Neural crest cell (in vitro differentiated cells): Measurements from ENCODE around the gene EIF2AK2. TPM values are rescaled to one million over a fixed set of nuclear protein-coding genes. Genes with fewer than 3 reads are reported as not detected.

Source experiments
- DNase-seq: peaks from one replicate; pipeline ENCODE4 v3.0.0; 2021; ENCODE audit warnings: low read depth, mixed read lengths, low spot score
- H3K27ac Mint-ChIP-seq: one replicate; pipeline ENCODE4 v1.8.0; 2021; ENCODE audit warnings: mild to moderate bottlenecking, mixed read lengths; ENCODE audit not compliant: unreplicated experiment
- H3K27me3 Mint-ChIP-seq: 2 replicates; pipeline ENCODE4 v1.8.0; 2021; ENCODE audit warnings: low read depth, mild to moderate bottlenecking, mixed read lengths
- H3K36me3 Mint-ChIP-seq: 2 replicates; pipeline ENCODE4 v1.8.0; 2021; ENCODE audit warnings: low read depth, mild to moderate bottlenecking, mixed read lengths
- H3K4me1 Mint-ChIP-seq: 2 replicates; pipeline ENCODE4 v1.8.0; 2021; ENCODE audit warnings: mixed read lengths
- H3K4me3 Mint-ChIP-seq: one replicate; pipeline ENCODE4 v1.8.0; 2021; ENCODE audit warnings: mild to moderate bottlenecking, mixed read lengths
- H3K9me3 Mint-ChIP-seq: 2 replicates; pipeline ENCODE4 v1.8.0; 2021; ENCODE audit warnings: mixed read lengths
- total RNA-seq: library from RNA; stranded (reverse); gene quantifications from 2 replicates; pipeline ENCODE4 v1.2.1, GENCODE V29; 2021
- TF ChIP-seq, protein P1 (sequence below): fragments of 200-600 bp; sonication (generic); conservative IDR thresholded peaks from 2 replicates; pipeline ENCODE4 v1.5.0; 2021; ENCODE audit warnings: antibody characterized with exemption, mild to moderate bottlenecking

Gene EIF2AK2
- total RNA-seq, 1 donor from 2014 or later = 34.1 TPM

- no peak overlapping the region for H3K27ac Mint-ChIP-seq
- DNase-seq = no peak
- H3K27me3 Mint-ChIP-seq = no peaks in the 10 kb centered on the region
- H3K9me3 Mint-ChIP-seq = peaks cover 7% of the 10 kb centered on the region
- peaks cover 23% of the 10 kb centered on the region for H3K36me3 Mint-ChIP-seq
- H3K4me3 Mint-ChIP-seq = no peak overlapping the region
- TF ChIP-seq, protein P1, sequence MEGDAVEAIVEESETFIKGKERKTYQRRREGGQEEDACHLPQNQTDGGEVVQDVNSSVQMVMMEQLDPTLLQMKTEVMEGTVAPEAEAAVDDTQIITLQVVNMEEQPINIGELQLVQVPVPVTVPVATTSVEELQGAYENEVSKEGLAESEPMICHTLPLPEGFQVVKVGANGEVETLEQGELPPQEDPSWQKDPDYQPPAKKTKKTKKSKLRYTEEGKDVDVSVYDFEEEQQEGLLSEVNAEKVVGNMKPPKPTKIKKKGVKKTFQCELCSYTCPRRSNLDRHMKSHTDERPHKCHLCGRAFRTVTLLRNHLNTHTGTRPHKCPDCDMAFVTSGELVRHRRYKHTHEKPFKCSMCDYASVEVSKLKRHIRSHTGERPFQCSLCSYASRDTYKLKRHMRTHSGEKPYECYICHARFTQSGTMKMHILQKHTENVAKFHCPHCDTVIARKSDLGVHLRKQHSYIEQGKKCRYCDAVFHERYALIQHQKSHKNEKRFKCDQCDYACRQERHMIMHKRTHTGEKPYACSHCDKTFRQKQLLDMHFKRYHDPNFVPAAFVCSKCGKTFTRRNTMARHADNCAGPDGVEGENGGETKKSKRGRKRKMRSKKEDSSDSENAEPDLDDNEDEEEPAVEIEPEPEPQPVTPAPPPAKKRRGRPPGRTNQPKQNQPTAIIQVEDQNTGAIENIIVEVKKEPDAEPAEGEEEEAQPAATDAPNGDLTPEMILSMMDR = no peak
- peaks cover 6% of the 10 kb centered on the region for H3K4me1 Mint-ChIP-seq
These were observed 7.0 kb downstream of the EIF2AK2 start for GRCh38 chr2:37149626-37150322.

DNA sequence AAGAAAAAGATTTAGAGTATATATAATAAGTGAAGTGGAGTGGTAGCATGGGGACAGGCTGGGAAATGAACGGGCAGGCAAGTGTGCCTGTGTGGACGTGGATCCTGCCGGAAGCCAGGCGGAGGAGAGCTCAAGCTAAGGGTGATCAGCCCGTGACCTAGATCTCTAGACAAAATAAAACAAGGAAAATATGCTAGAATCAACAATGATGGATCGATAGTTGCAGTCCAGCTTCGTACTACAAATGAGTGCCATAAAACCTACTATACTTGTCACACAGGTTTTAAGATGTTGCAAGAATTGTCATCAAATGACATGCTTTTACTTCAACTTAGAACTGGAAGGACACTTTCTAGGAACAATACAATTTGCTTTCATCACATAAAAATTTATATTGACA lies 8.5 kb downstream of the EIF2AK2 start:
- no peak for DNase-seq
- Mint-ChIP-seq H3K36me3 (peaks cover 17% of the 10 kb centered on the region), H3K27ac (no peak overlapping the region), H3K4me1 (peaks cover 5% of the 10 kb centered on the region), H3K9me3 (peaks cover 7% of the 10 kb centered on the region), H3K27me3 (no peaks in the 10 kb centered on the region), H3K4me3 (no peak overlapping the region)
- TF ChIP-seq, protein P1 = no peak

GRCh38 chr2:37146062-37146461 lies 10.7 kb downstream of the EIF2AK2 start:
- DNase-seq = no peak
- Mint-ChIP-seq H3K9me3 (no peaks in the 10 kb centered on the region), H3K27ac (no peak overlapping the region), H3K4me3 (no peak overlapping the region), H3K36me3 (peaks cover 11% of the 10 kb centered on the region), H3K4me1 (no peaks in the 10 kb centered on the region), H3K27me3 (no peaks in the 10 kb centered on the region)
- TF ChIP-seq, protein P1 = no peak

- H3K27me3 Mint-ChIP-seq = no peaks in the 10 kb centered on the region
- DNase-seq = no peak
- no peak overlapping the region for H3K27ac Mint-ChIP-seq
- TF ChIP-seq, protein P1 = no peak
- peaks cover 11% of the 10 kb centered on the region for H3K36me3 Mint-ChIP-seq
- H3K4me1 Mint-ChIP-seq = no peaks in the 10 kb centered on the region
- no peaks in the 10 kb centered on the region for H3K9me3 Mint-ChIP-seq
- no peak overlapping the region for H3K4me3 Mint-ChIP-seq
These were observed 12.8 kb downstream of the EIF2AK2 start for GRCh38 chr2:37143974-37144373.

DNA sequence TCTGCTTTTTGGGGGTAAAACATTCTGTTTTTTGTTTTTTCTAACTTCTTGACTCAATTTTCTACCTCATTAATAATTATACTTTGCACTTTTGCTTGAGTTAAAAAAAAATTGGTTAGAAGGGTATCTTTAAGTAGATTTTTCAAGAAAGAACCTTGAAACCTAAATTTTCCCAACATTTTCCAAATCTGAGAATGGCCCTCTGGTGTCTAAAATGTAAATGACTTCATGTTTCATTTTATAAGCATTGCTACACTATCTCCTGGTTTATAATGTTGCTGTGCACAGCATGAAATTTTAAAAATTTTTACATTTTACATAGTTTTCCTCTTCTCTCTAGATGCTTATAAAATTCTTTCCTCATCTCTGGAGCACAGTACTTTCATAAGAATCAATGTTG lies 14.2 kb downstream of the EIF2AK2 start:
- no peak for DNase-seq
- H3K36me3 Mint-ChIP-seq = peaks cover 6% of the 10 kb centered on the region
- TF ChIP-seq, protein P1 = peak; percentile 35
- no peaks in the 10 kb centered on the region for H3K27me3 Mint-ChIP-seq
- no peaks in the 10 kb centered on the region for H3K9me3 Mint-ChIP-seq
- no peak overlapping the region for H3K4me3 Mint-ChIP-seq
- H3K4me1 Mint-ChIP-seq = no peaks in the 10 kb centered on the region
- no peak overlapping the region for H3K27ac Mint-ChIP-seq
